ENCODE results near the gene RGN. TPM values are rescaled to one million over a fixed set of nuclear protein-coding genes. Genes with fewer than 3 reads are reported as not detected.
"Not testable (repeated sequence)": the region's sequence is repeated elsewhere in the genome, so short reads cannot be mapped to it uniquely, and the experiment has no call there.

Gene RGN
- total RNA-seq, 3 donors from 2014 or later = 0.58 to 5.5 (median 0.67) TPM

- peak overlapping the region; percentile 22 for H3K4me3 ChIP-seq
- H3K4me1 ChIP-seq (ENCODE audit: low read depth) = no peaks in the 10 kb centered on the region
- H3K9me3 ChIP-seq = no peaks in the 10 kb centered on the region
- no peak for TF ChIP-seq CTCF (IDR thresholded peaks at IDR 0.05)
- ATAC-seq = peak; percentile 99
- intact Hi-C loops (cut with DNase I, micrococcal nuclease) = no loop called here
- peak; percentile 89 to 94 (median 90) for DNase-seq
- no peaks in the 10 kb centered on the region for H3K36me3 ChIP-seq (ENCODE audit: low read depth)
Observed at GRCh38 chrX:47129157-47129898, 51.1 kb downstream of the RGN start.

- intact Hi-C loops (cut with DNase I, micrococcal nuclease) = no loop called here
- Histone ChIP-seq H3K36me3 (ENCODE audit: low read depth) (no peaks in the 10 kb centered on the region), H3K4me3 (no peak overlapping the region), H3K9me3 (no peaks in the 10 kb centered on the region), H3K4me1 (ENCODE audit: low read depth) (no peaks in the 10 kb centered on the region)
- ATAC-seq = no peak
- no peak for DNase-seq
- TF ChIP-seq CTCF (IDR thresholded peaks at IDR 0.05) = no peak
Observed at GRCh38 chrX:47129899-47130358, 51.7 kb downstream of the RGN start.

- ATAC-seq = no peak
- no peak overlapping the region for H3K4me3 ChIP-seq
- no peak for TF ChIP-seq CTCF (IDR thresholded peaks at IDR 0.05)
- H3K9me3 ChIP-seq = no peaks in the 10 kb centered on the region
- no peak for DNase-seq
- intact Hi-C loops (cut with DNase I, micrococcal nuclease) = no loop called here
- no peaks in the 10 kb centered on the region for H3K36me3 ChIP-seq (ENCODE audit: low read depth)
- H3K4me1 ChIP-seq (ENCODE audit: low read depth) = no peaks in the 10 kb centered on the region
Observed at GRCh38 chrX:47133493-47133892, 55.2 kb downstream of the RGN start.

- ATAC-seq = peak; percentile 71
- H3K4me3 ChIP-seq; H3K4me1 ChIP-seq (ENCODE audit: low read depth); H3K9me3 ChIP-seq; H3K36me3 ChIP-seq (ENCODE audit: low read depth); intact Hi-C loops (cut with DNase I, micrococcal nuclease): not testable (repeated sequence)
- DNase-seq = peak in 1 of 3 donors; percentile 20
Observed at GRCh38 chrX:47135650-47136049, 57.4 kb downstream of the RGN start.

- intact Hi-C loops (cut with DNase I, micrococcal nuclease) = no loop called here
- H3K4me3 ChIP-seq = no peak overlapping the region
Observed at GRCh38 chrX:47138171-47138570, 59.9 kb downstream of the RGN start.

More at GRCh38 chrX:47138171-47138570, 59.9 kb downstream of the RGN start:
- ATAC-seq (no peak), DNase-seq (no peak)
- Histone ChIP-seq H3K4me1 (ENCODE audit: low read depth) (no peaks in the 10 kb centered on the region), H3K36me3 (ENCODE audit: low read depth) (no peaks in the 10 kb centered on the region), H3K9me3 (no peaks in the 10 kb centered on the region)
- TF ChIP-seq CTCF (IDR thresholded peaks at IDR 0.05) = no peak

Other genes with a start within 250 kb of the RGN start
- 10 to 100 TPM; 12.1 to 16.9 (median 13.8) TPM for gene RP2, start 241.4 kb upstream of the RGN start, total RNA-seq
- 1 to 10 TPM; 4.7 to 8.0 (median 5.2) TPM for gene JADE3, start 166.0 kb upstream of the RGN start, total RNA-seq
- 10 to 100 TPM; 57.6 to 72.2 (median 71.6) TPM for gene NDUFB11, start 66.3 kb downstream of the RGN start, total RNA-seq
- gene RBM10, start 66.8 kb downstream of the RGN start, total RNA-seq = 10 to 100 TPM; 35.2 to 40.2 (median 37.7) TPM
- 100 to 1,000 TPM; 160 to 198 (median 172) TPM for gene UBA1, start 115.4 kb downstream of the RGN start, total RNA-seq
- 100 to 1,000 TPM in 2 of 3 donors, 10 to 100 TPM in 1; 81.9 to 111 (median 109) TPM for gene CDK16, start 140.2 kb downstream of the RGN start, total RNA-seq
- 10 to 100 TPM; 23.9 to 51.6 (median 27.7) TPM for gene USP11, start 154.6 kb downstream of the RGN start, total RNA-seq

Data from mucosa of descending colon (tissue), 3 donors.